GM18511 (cell line): ENCODE results near the gene ROR2.

Experiments
- ATAC-seq: cut with Tn5 transposase; IDR thresholded peaks from one replicate; pipeline ENCODE4 v1.9.1; 2021; ENCODE audit warnings: mild to moderate bottlenecking, moderate library complexity; ENCODE audit not compliant: unreplicated experiment

Gene ROR2

DNA sequence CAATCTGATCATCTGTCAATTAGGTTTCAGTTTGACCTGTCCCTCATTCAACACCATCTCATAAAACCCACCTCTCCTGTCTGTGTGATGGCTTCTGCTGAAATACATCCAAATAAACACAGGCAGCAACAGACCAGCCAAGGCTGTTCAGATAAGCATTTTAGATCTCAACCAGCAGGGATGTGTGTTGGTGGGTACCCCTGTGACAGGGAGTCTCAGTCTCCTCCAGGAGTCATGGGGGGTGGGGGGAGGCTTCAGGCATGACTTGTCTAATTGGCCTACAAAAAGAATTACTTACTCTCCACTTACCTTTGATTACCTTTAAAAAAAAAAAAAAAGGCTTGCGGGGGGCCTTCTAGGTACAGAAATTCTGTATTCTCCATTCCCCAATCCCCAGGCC is 65.9 kb downstream of the ROR2 start:
- ATAC-seq, result no peak

DNA sequence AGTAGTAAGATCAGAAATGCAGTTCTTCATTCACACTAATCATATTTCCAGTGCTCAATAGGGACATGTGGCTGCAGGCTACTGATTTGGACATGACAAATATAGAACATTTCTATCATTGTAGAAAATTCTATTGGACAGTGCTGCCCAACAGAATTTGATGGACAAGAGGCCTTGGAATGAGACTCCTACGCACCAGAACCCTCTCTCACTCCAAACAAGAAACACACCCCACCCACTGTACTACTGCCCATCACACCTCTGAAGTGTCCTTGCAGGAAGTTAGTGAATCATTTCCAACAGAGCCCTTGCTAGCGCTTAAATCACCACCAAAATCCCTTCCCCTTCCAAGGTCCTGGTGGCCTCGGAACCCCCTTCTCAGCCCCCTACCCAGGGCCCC is 66.5 kb downstream of the ROR2 start:
- no peak for ATAC-seq

DNA sequence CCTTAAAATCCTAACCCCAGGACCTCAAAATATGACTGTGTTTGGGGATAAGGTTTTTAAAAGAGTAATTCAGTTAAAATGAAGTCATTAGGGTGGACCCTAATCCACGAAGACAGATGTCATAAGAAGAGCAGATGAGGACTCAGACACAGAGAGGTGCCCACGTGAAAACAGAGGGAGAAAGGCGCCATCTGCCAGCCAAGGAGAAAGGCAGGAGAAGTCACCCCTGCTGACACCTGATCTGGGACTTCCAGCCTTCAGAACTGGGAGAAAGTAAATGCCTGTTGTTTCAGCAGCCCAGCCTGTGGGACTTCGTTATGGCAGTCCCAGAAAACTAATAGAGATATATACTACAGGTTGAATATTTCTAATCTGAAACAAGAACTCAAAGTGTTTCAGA is 67.4 kb downstream of the ROR2 start:
- no peak for ATAC-seq

DNA sequence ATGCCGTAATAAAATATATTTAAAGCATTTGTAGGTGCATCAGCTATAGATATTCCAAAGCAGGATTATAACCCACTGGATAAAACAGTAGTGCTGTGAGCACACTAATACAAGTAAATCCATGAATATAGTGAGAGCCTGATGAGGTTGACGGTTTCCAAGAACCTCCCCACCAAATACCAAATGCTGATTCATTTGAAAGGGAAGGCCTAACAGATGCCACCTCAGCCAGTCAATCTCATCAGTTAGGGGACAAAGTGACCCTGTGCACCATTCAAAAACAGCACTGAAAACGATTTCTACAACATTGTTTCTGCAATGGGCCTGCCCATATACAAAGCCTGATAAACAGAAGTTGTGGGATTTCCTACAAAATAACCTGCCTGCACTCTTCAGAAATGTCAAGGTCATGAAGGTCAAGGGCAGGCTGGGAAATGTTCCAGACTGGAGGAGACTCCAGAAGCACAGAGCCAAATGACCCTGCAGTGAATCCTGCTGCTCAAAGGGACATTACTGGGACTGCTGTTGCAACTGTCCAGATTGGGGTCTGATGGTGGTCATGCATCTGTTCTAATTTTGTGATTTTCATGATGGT is 69.6 kb downstream of the ROR2 start:
- no peak for ATAC-seq

DNA sequence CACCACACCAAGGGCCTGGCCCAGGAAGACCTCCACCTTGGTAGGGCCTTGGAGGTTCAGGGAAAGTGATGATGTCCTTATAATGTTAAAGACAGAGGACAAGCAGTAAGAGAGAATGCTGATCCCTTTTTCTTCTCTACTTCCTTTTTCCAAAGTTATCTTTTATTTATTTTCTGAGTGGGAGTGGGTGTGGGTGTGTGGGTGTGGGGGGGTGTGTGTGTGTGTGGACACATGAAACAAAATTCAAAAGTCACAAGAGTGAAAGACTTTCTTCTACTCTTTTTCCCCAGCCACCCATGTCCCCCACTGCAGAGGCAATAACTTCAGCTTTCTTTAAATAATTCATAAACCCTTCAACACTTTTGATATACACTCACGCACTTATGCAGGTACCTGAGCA is 70.8 kb downstream of the ROR2 start:
- no peak for ATAC-seq

DNA sequence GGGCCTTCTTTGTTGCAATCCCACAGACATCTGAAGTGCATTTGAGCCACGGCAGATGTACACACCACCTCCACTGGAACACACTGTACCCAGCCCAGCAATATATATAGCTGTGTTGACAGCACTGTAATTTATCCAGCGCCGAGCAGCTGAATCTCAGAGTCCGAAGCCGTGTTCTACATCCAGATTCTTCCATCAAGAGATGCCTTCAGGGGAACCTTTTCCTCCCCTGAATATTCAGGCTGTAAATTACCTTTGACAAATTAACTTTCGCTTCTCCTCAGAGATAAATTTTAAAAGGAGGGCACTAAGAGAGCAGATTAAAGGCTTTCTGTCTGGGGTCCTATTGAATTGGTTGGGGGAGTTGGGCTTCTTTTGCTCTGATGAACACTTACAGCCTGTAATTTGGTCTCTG is 76.4 kb downstream of the ROR2 start:
- ATAC-seq, result no peak

DNA sequence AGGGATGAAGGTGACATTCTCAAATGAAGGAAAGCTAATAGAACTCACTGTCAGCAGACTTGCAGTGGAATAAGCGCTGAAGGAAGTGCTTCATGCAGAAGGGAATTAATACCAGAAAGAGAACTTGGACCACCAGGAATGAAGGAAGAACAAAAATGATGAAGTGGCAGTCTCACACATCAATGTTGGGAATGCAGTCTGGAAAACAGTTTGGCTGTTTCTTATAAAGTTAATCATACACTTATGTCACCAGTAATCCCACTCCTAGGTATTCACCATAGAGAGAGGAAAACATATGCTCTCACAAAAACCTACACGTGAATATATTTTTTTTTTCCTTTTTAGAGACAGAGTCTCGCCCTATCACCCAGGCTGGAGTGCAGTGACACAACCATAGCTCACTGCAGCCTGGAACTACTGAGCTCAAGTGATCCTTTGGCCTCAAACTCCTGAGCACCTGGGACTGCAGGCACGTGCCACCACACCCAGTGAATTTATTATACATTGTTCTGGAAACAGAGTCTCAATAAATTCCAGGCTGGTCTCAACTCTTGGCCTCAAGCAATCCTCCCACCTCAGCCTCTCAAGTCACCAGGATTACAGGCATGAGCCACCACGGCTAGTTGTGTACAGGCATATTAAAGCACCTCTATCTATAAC is 81.2 kb downstream of the ROR2 start:
- ATAC-seq, result no peak

DNA sequence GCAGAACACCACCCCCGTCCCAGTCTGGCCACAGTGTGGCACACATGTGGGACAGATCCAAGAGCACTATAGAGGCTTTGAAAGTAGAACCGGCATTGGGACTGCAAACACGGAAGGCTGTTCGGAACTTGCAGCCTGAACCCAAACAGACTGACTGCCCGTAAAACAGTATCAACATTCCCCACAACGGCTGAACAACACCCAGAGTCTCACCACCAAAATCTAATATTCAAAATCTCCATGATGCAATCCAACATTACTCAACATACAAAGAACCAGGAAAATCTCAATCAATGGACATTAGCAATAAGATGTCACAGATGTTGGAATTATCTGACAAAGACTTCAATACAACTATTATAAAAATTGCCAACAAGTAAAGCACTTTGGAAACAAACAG is 82.3 kb downstream of the ROR2 start:
- no peak for ATAC-seq

DNA sequence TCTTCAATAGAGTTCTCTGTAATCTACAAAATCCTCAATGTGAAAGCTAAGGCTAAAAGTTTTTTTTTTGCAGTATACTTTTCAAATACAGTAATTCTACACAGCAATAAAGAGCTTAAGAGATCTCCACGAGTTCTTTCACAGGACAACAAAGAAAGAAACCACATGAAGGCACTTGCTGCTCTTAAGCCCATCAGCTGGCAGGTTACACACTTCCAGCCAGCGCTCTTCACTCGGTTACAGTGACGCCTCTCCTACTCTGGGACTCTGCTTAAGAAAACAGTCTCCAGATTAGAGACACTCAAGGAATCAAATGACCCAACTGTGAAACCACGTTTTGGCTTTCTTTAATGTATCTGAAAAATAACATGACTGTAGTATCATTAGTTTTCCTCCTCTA is 85.0 kb downstream of the ROR2 start:
- no peak for ATAC-seq

DNA sequence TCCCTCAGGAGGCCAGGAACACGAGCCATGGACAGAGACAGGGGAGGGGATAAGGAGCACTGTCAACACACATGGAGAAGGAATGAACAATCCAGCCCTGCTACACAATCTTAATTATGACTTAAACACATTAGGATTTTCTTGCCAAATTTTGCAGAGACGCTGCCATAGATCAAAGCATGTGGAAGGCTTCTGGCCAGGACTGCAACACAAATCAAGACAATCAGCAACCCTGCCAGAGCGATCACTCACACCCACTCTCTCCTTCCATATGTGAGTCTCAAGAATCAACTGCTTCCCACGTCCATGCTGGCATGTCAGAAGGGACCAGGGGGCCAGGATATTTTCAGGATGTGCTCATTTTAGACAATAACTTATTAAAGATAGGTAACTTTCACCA is 85.6 kb downstream of the ROR2 start:
- ATAC-seq, result no peak

DNA sequence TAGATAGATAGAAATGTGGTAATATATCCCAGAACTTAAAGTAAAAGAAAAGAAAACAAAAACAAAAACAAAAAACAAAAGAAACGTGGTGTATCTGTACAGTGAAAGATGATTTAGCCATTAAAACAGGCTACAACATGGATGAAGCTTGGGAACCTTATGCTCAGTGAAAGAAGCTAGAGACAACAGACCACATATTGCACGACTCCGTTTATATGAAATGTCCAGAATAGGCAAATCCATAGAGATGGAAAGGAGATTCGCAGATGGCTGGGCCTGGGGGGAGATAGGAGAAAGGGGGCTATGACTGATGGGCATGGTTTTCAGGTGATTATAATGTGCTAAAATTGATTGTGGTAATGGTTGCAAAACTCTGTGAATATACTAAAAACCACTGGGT is 86.6 kb downstream of the ROR2 start:
- ATAC-seq, result no peak

DNA sequence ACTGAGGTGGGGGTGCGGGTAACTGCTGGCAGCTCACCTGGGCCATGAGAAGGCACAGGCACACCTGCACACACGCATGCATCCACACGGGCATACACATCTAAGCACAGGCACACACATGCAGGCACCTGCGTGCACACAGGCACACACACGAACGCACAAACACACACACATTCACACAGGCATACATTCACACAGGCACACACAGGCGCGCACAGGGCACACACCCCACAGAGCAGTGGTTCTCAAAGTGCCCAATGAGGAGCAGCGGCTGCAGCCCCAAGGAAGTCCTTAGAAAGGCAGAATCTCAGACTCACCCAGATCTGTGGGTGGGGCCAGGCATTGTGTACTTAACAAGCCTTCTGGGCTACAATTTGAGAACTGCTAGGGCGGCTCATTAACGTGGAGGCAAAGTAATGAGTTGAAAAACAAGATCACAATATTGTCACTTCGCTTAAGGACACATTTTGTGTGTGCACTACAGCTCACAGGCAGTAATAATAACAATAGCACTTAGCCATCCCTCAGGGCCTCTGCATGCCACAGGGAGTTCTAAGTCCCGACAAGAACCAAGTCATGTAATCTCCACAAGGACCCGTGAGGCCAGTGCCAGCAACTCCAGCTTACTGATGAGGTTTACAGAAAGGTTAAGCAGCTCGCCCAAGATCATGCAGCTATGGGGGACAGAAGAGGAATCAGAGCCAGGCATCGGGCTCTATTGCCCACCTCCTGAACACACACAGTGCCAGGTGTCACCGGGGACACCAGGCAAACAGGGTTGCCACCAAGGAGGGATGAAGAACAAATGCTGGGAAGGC is 91.6 kb downstream of the ROR2 start:
- ATAC-seq, result no peak

DNA sequence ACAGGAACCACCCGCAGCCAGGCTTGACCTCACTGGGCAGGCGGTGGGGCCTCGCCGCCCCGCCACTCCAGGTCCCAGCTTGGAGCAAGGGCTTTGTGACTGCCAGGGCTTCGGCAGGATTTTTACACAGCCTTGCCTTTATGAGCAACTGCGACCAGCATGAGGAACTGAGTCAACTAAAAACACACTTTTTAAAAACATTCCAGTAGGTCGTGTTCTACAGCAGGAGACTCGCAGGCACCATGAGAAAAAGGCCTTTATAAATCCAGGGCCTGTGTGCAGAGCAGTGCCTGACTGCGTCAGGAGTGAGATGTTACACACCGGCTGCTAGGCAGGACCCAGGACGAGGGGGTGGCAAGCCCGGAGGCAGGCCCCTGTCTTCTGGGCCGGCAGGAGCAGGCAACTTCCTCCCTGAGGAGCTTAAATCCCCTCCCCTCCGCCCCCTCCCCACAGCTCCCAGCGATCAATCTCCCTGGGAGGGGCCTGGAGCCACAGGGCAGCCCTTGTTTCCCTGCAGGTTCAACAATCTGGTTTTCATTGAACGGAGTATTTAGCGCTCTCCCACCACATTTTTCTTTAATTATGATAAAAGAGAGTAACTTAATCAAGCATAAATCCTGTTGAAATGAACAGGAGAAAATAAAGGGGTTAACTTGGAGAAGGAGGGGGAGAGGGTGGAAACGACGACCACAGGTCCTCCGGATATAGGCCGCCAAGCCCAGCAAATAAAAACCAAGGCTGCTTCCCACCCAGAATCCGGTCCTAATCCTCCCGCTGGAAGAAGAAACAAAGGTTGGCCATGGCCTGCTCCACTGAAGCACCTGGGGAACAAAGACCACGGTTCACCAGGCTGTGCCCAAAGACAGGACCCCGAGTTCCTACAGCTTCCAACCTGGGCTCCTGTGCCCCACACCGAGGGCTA is 92.5 kb downstream of the ROR2 start:
- ATAC-seq, result no peak

DNA sequence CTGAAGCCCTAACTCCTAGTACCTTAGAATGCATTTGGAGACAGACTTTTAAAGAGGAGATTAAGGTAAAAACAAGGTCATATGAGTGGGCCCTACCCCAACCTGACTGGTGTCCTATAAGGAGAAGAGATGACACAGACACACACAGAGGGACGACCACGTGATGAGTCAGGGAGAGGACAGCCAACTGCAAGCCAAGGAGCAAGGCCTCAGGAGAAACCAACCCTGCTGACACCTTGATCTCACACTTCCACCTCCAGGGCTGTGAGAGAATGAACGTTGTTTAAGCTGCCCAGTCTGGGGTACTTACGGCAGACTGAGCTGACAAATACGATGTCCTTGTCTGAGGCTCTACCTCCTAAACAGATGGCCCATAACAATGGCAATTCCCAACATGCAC is 93.6 kb downstream of the ROR2 start:
- ATAC-seq, result no peak

DNA sequence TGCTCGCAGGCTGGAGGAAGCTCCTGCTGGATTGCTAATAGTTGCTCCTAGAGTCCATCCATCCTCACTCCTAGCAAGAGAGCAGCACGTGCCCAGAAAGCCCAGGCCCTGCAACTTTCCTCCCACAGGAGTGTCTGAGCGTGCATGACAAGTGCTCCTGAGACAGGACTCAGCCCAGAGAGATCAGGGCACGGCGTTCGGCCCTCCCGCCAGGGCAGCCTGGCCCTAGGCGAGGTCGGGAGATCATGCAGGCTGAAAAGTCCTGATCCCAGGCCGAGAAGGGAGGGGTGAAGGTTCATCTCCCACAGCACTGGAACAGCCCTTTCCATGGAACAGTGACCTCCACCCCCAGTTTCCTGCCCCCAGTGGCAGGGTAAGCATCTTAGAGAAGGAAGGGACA is 94.8 kb downstream of the ROR2 start:
- no peak for ATAC-seq

DNA sequence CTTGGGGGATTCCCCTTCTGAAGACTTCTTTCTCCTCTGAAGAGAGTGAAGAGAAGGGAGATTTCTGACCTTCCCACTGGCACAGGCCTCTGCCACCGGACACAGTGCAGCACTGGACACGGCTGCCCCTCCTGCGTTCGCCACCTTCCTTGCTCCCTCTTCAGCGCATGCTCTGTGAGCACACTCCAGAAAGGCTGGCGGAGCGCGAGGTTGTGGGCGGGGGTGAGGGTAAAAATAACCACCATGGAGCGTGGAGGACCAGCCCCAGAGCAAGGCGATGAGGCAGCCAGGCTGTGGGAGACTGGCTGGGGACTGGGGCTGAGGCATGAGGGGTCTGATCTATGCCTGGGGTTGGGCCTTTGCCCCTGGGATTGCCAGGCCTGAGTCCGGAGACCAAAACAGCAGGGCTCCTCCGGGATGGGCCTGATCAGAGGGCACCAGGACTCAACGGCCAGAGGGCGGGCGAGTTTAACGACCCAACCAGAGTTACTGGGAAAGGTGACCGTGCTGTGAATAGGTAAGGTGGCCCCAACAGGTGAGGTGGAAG is 97.2 kb downstream of the ROR2 start:
- no peak for ATAC-seq

DNA sequence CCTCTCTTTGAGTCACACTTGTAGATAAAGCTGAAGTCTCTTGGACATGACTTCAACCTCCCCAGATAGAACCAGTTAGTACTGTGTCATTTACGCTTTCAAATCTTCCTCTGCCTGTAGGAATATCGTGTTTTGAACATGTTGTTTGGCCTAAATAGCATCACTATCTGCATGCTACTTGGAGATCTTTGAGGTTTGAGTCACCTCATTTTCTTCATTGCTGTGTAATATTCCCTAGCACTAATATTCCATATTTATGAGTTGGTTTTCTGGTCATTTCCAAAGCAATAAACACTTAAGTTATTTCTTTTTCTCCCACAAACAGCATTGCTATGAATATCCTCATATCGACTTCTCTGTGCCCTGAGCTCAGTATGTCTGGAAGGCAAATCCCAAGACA is 100.3 kb downstream of the ROR2 start:
- ATAC-seq, result no peak

DNA sequence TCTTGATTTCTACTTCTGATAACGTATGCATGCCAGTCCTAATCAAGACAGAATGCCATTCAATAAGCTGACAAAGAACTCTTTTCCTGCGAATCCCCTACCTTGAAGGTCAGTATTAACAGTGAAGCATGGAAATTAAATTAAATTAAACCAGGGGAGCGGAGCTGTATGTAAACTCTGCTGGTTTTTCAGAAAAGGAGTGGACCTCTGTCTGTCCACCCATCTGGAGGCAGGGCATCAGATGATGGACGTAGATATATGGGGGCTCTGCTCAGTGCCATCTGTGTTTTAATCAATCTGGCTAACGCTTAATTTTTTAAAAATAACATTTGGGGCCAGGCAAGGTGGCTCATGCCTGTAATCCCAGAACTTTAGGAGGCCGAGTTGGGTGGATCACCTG is 101.9 kb downstream of the ROR2 start:
- ATAC-seq, result no peak

DNA sequence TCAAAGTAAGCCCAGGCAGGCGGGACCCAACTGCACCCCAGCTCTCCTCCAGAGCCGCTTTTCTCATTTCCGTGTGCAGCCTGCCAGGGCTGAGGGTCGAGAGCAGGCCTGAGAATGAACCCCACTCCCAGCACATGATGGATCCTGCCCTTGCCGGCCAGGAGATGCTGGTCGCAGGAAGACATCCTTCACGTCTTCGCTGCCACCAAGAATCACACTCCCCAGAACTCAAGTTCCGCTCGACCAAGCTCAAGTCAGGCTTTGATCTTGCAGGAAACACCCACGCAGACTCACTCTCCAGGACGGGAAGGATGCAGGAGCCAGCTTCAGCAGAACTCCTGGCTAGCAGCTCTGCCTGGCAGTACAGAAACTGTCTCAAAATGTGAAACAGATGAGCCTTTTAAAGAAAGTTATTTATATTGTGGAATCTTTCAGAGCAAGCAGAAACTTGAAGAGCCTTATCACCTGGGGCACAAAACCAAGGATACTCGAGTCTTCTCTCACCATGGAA is 102.4 kb downstream of the ROR2 start:
- no peak for ATAC-seq

DNA sequence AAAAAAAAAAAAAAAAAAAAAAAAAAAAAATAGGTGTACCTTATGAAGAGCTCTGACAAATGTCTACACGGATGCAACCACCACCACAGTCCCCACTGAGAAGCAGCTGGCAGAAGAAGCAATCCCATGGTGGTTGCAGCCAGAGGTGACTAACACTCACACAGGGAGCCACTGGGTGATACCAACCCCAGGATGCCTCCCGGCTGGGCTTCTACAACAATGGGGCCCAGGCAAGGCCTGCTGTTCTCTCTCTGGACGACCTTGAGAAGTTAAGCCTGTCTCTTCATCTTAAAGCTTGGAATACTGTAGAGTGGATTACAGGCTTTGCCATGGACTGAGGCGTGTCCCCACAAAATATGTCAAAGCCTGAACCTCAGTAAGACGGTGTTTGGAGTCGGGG is 104.1 kb downstream of the ROR2 start:
- ATAC-seq, result no peak
